Small intestine (tissue), 7 donors: Measurements from ENCODE around the gene PTBP3. TPM values are rescaled to one million over a fixed set of nuclear protein-coding genes. Genes with fewer than 3 reads are reported as not detected.

Experiments
- DNase-seq, 2 donors: peaks; one replicate each; pipeline versions ENCODE4 v3.0.0 to v3.0.0-alpha.2; 2013
- FAIRE-seq: peaks from 2 replicates; lab custom pipeline; 2012; peaks lifted over from hg19 to GRCh38; lab: Jason Lieb, UNC
- H3K27ac ChIP-seq, 3 donors: one replicate each; pipeline ENCODE4 v1.5.1; 2013; ENCODE audit warnings: low read length in 2 of 3, mild to moderate bottlenecking in 2 of 3, control low read depth in 1 of 3, inconsistent platforms in 1 of 3, low read depth in 1 of 3, moderate library complexity in 1 of 3
- H3K27me3 ChIP-seq, 3 donors: one replicate each; pipeline ENCODE4 v1.6.1; 2013; ENCODE audit warnings: low read length in 3 of 3, inconsistent platforms in 1 of 3; ENCODE audit not compliant: control insufficient read depth in 3 of 3, insufficient read depth in 3 of 3
- H3K36me3 ChIP-seq, 3 donors: one replicate each; pipeline ENCODE4 v1.6.1; 2013; ENCODE audit warnings: low read length in 3 of 3, inconsistent platforms in 1 of 3, low read depth in 1 of 3, mild to moderate bottlenecking in 1 of 3, moderate library complexity in 1 of 3; ENCODE audit not compliant: control insufficient read depth in 3 of 3, insufficient read depth in 2 of 3
- H3K4me1 ChIP-seq, 3 donors: one replicate each; pipeline ENCODE4 v1.6.1; 2013; ENCODE audit warnings: low read length in 2 of 3, inconsistent platforms in 1 of 3, low read depth in 1 of 3, mild to moderate bottlenecking in 1 of 3, moderate library complexity in 1 of 3; ENCODE audit not compliant: control insufficient read depth in 3 of 3, insufficient read depth in 2 of 3
- H3K4me3 ChIP-seq, 3 donors: one replicate each; pipeline ENCODE4 v1.5.1; 2013; ENCODE audit warnings: low read length in 3 of 3, control low read depth in 1 of 3, inconsistent platforms in 1 of 3, low read depth in 1 of 3, mild to moderate bottlenecking in 1 of 3, moderate library complexity in 1 of 3
- H3K9me3 ChIP-seq, 2 donors: one replicate each; pipeline ENCODE4 v1.6.1; 2013; ENCODE audit warnings: low read depth in 1 of 2, low read length in 1 of 2; ENCODE audit not compliant: control insufficient read depth in 2 of 2, insufficient read depth in 1 of 2
- WGBS, 3 donors: extraction: QIAGEN DNeasy Blood & Tissue Kit; methylation state at CpG; one replicate each; pipeline ENCODE4 v1.1.7; 2013; 5-methylcytosine and 5-hydroxymethylcytosine counted together
- polyA plus RNA-seq, 4 donors: library from polyadenylated mRNA; stranded (reverse) in 3 of 4; unstranded in 1 of 4; fragments of 200-250 nt in 3 of 4; fragments of 120-200 nt in 1 of 4; gene quantifications; one replicate each; pipeline versions ENCODE4 v1.2.1 to v1.2.3, GENCODE V29; 2013
- donor health status: healthy with polysubstance abuse.
- donor health status: control.
- donor health status: control.
- donor health status: Bipolar disorder and iron deficiency.
- donor health status: healthy.

PTBP3 gene
- polyA plus RNA-seq, 4 donors = 19.7 to 48.1 (median 25.6) TPM

- Histone ChIP-seq H3K4me3 (no peak overlapping the region), H3K27ac (no peak overlapping the region), H3K27me3 (no peaks in the 10 kb centered on the region), H3K36me3 (peaks cover 2 to 18% (median 14%) of the 10 kb centered on the region in 3 donors), H3K4me1 (no peaks in the 10 kb centered on the region), H3K9me3 (no peaks in the 10 kb centered on the region)
- no peak for FAIRE-seq
- DNase-seq = no peak
- 74 to 90% (median 89%) methylated on average over 1 of the region's 1 CpG for WGBS, 3 donors
Measured at GRCh38 chr9:112249277-112249676, 84.1 kb downstream of the PTBP3 start.

GRCh38 chr9:112248722-112249121 lies 84.7 kb downstream of the PTBP3 start:
- H3K27me3 ChIP-seq = no peaks in the 10 kb centered on the region
- no peak overlapping the region for H3K27ac ChIP-seq
- no peak overlapping the region for H3K4me3 ChIP-seq
- H3K9me3 ChIP-seq = no peaks in the 10 kb centered on the region
- DNase-seq (no peak), FAIRE-seq (no peak)
- peaks cover 2 to 20% (median 14%) of the 10 kb centered on the region in 3 donors for H3K36me3 ChIP-seq
- WGBS, 3 donors = 78 to 84% (median 83%) methylated on average over 1 of the region's 1 CpG
- H3K4me1 ChIP-seq = no peaks in the 10 kb centered on the region

GRCh38 chr9:112247090-112247489 lies 86.3 kb downstream of the PTBP3 start:
- WGBS, 3 donors = 99 to 100% (median 99%) methylated on average over 3 of the region's 3 CpGs
- H3K36me3 ChIP-seq = peaks cover 2 to 26% (median 10%) of the 10 kb centered on the region in 3 donors
- DNase-seq (no peak), FAIRE-seq (no peak)
- no peaks in the 10 kb centered on the region for H3K27me3 ChIP-seq
- H3K4me3 ChIP-seq = no peak overlapping the region
- H3K4me1 ChIP-seq = no peaks in the 10 kb centered on the region
- H3K9me3 ChIP-seq = no peaks in the 10 kb centered on the region
- no peak overlapping the region for H3K27ac ChIP-seq

GRCh38 chr9:112245126-112245525 lies 88.3 kb downstream of the PTBP3 start:
- DNase-seq = no peak
- H3K4me3 ChIP-seq = no peak overlapping the region
- no peak for FAIRE-seq
- no peaks in the 10 kb centered on the region for H3K4me1 ChIP-seq
- H3K27me3 ChIP-seq = no peaks in the 10 kb centered on the region
- H3K36me3 ChIP-seq = peaks cover 0 to 27% (median 6%) of the 10 kb centered on the region in 3 donors
- no peak overlapping the region for H3K27ac ChIP-seq
- no peaks in the 10 kb centered on the region for H3K9me3 ChIP-seq
- 88 to 93% (median 93%) methylated on average over 5 of the region's 5 CpGs for WGBS, 3 donors

GRCh38 chr9:112242147-112242804 lies 91.1 kb downstream of the PTBP3 start:
- FAIRE-seq (no peak), DNase-seq (no peak)
- no peaks in the 10 kb centered on the region for H3K9me3 ChIP-seq
- 88 to 94% (median 91%) methylated on average over 6 of the region's 6 CpGs for WGBS, 3 donors
- no peak overlapping the region for H3K27ac ChIP-seq
- no peak overlapping the region for H3K4me3 ChIP-seq
- H3K27me3 ChIP-seq = no peaks in the 10 kb centered on the region
- peaks cover 0 to 28% (median 4%) of the 10 kb centered on the region in 3 donors for H3K36me3 ChIP-seq
- no peaks in the 10 kb centered on the region for H3K4me1 ChIP-seq

GRCh38 chr9:112241491-112241890 lies 91.9 kb downstream of the PTBP3 start:
- no peaks in the 10 kb centered on the region for H3K27me3 ChIP-seq
- no peak overlapping the region for H3K4me3 ChIP-seq
- H3K4me1 ChIP-seq = peaks cover 0 to 2% (median 0%) of the 10 kb centered on the region in 3 donors
- DNase-seq (no peak), FAIRE-seq (no peak)
- no peak overlapping the region for H3K27ac ChIP-seq
- peaks cover 0 to 26% (median 6%) of the 10 kb centered on the region in 3 donors for H3K36me3 ChIP-seq
- 31 to 77% (median 51%) methylated on average over 2 of the region's 2 CpGs for WGBS, 3 donors
- no peaks in the 10 kb centered on the region for H3K9me3 ChIP-seq

- WGBS, 3 donors = 86 to 98% (median 90%) methylated on average over 2 of the region's 2 CpGs
- H3K27me3 ChIP-seq = no peaks in the 10 kb centered on the region
- no peak for DNase-seq
- H3K27ac ChIP-seq = no peak overlapping the region
- FAIRE-seq = no peak
- peaks cover 0 to 2% (median 0%) of the 10 kb centered on the region in 3 donors for H3K4me1 ChIP-seq
- peaks cover 0 to 17% (median 6%) of the 10 kb centered on the region in 3 donors for H3K36me3 ChIP-seq
- H3K9me3 ChIP-seq = no peaks in the 10 kb centered on the region
- H3K4me3 ChIP-seq = no peak overlapping the region
Measured at GRCh38 chr9:112239708-112240107, 93.7 kb downstream of the PTBP3 start.

GRCh38 chr9:112239284-112239683 lies 94.1 kb downstream of the PTBP3 start:
- no peak for DNase-seq
- H3K9me3 ChIP-seq = no peaks in the 10 kb centered on the region
- 56 to 96% (median 69%) methylated on average over 3 of the region's 3 CpGs for WGBS, 3 donors
- peaks cover 0 to 2% (median 0%) of the 10 kb centered on the region in 3 donors for H3K4me1 ChIP-seq
- no peak overlapping the region for H3K4me3 ChIP-seq
- no peaks in the 10 kb centered on the region for H3K27me3 ChIP-seq
- peaks cover 0 to 14% (median 4%) of the 10 kb centered on the region in 3 donors for H3K36me3 ChIP-seq
- H3K27ac ChIP-seq = no peak overlapping the region
- FAIRE-seq = no peak
